ENCODE results near the gene PCDHA13. TPM values are rescaled to one million over a fixed set of nuclear protein-coding genes. Genes with fewer than 3 reads are reported as not detected.

PCDHA13 gene
- total RNA-seq, 1 experiment from 2014 or later = 0.33 TPM

GRCh38 chr5:140835622-140836510 lies 46.1 kb upstream of the PCDHA13 start:
- ChIA-PET POLR2A (no interaction called here), CTCF (interaction anchor here (0.6 kb wide), 1 partner anchor 260 kb away, joined by 3 read pairs; no protein-coding TSS in a partner anchor)
- BruUV-seq (replicated peaks) = no TSS peak
- Mint-ChIP-seq H3K27me3 (ENCODE audit: insufficient read depth, unreplicated experiment) (no peaks in the 10 kb centered on the region), H3K4me1 (ENCODE audit: insufficient read depth, unreplicated experiment) (no peaks in the 10 kb centered on the region), H3K36me3 (ENCODE audit: insufficient read depth, unreplicated experiment) (no peaks in the 10 kb centered on the region), H3K9me3 (ENCODE audit: unreplicated experiment) (peaks cover 30% of the 10 kb centered on the region), H3K27ac (ENCODE audit: low read depth, unreplicated experiment) (no peak overlapping the region), H3K4me3 (ENCODE audit: unreplicated experiment) (no peak overlapping the region)
- TF ChIP-seq CTCF (IDR thresholded peaks at IDR 0.05; ENCODE audit: unreplicated experiment) = no peak
- DNase-seq (ENCODE audit: unreplicated experiment) = no peak
- intact Hi-C loops (cut with micrococcal nuclease) = no loop called here

GRCh38 chr5:140840978-140841962 lies 40.7 kb upstream of the PCDHA13 start, which contains the start of gene PCDHA8:
TSS of gene PCDHA8 (plus strand) at chr5:140841187. CDS start at chr5:140841322, 135 bp downstream.
- peak; percentile 24 for DNase-seq (ENCODE audit: unreplicated experiment)
- H3K27me3 Mint-ChIP-seq (ENCODE audit: insufficient read depth, unreplicated experiment) = no peaks in the 10 kb centered on the region
- CTCF ChIA-PET = interaction anchor here (0.6 to 2.8 kb wide), 5 partner anchors 12 to 474 kb away, joined by 3 to 8 read pairs (median 3); no protein-coding TSS in a partner anchor
- BruUV-seq (replicated peaks) = no TSS peak
- intact Hi-C loops (cut with micrococcal nuclease) = no loop called here
- H3K4me3 Mint-ChIP-seq (ENCODE audit: unreplicated experiment) = no peak within 1 kb of the TSS
- H3K27ac Mint-ChIP-seq (ENCODE audit: low read depth, unreplicated experiment) = no peak within 1 kb of the TSS
- POLR2A ChIA-PET = interaction anchor here (0.6 to 1.1 kb wide), 2 partner anchors 21 to 301 kb away, joined by 3 to 4 read pairs; no protein-coding TSS in a partner anchor
- no peaks in the 10 kb centered on the region for H3K4me1 Mint-ChIP-seq (ENCODE audit: insufficient read depth, unreplicated experiment)
- peaks cover 21% of the 10 kb centered on the region for H3K9me3 Mint-ChIP-seq (ENCODE audit: unreplicated experiment)
- H3K36me3 Mint-ChIP-seq (ENCODE audit: insufficient read depth, unreplicated experiment) = no peaks in the 10 kb centered on the region
- peak; percentile 20 for TF ChIP-seq CTCF (IDR thresholded peaks at IDR 0.05; ENCODE audit: unreplicated experiment)

- Mint-ChIP-seq H3K36me3 (ENCODE audit: insufficient read depth, unreplicated experiment) (no peaks in the 10 kb centered on the region), H3K4me1 (ENCODE audit: insufficient read depth, unreplicated experiment) (no peaks in the 10 kb centered on the region)
- no peak for DNase-seq (ENCODE audit: unreplicated experiment)
These were observed 38.9 kb upstream of the PCDHA13 start for GRCh38 chr5:140842798-140843733.

More at GRCh38 chr5:140842798-140843733, 38.9 kb upstream of the PCDHA13 start:
- Mint-ChIP-seq H3K27me3 (ENCODE audit: insufficient read depth, unreplicated experiment) (no peaks in the 10 kb centered on the region), H3K27ac (ENCODE audit: low read depth, unreplicated experiment) (no peak overlapping the region), H3K4me3 (ENCODE audit: unreplicated experiment) (no peak overlapping the region), H3K9me3 (ENCODE audit: unreplicated experiment) (peaks cover 13% of the 10 kb centered on the region)
- no TSS peak for BruUV-seq (replicated peaks)
- POLR2A ChIA-PET = no interaction called here
- intact Hi-C loops (cut with micrococcal nuclease) = no loop called here
- TF ChIP-seq CTCF (IDR thresholded peaks at IDR 0.05; ENCODE audit: unreplicated experiment) = no peak
- CTCF ChIA-PET = interaction anchor here (2.8 kb wide), 1 partner anchor 197 kb away, joined by 8 read pairs; no protein-coding TSS in a partner anchor

All from MCF 10A (cell line).